Hematopoietic multipotent progenitor cell treated with erythropoietin and hydrocortisone succinate and interleukin-3 and kit ligand, for 15 days (in vitro differentiated cells): ENCODE measurements around the gene CELF4.

Source experiments
- DNase-seq: peaks from one replicate; pipeline ENCODE4 v3.0.0-alpha.2; 2015; ENCODE audit warnings: low spot score

Gene CELF4

DNA sequence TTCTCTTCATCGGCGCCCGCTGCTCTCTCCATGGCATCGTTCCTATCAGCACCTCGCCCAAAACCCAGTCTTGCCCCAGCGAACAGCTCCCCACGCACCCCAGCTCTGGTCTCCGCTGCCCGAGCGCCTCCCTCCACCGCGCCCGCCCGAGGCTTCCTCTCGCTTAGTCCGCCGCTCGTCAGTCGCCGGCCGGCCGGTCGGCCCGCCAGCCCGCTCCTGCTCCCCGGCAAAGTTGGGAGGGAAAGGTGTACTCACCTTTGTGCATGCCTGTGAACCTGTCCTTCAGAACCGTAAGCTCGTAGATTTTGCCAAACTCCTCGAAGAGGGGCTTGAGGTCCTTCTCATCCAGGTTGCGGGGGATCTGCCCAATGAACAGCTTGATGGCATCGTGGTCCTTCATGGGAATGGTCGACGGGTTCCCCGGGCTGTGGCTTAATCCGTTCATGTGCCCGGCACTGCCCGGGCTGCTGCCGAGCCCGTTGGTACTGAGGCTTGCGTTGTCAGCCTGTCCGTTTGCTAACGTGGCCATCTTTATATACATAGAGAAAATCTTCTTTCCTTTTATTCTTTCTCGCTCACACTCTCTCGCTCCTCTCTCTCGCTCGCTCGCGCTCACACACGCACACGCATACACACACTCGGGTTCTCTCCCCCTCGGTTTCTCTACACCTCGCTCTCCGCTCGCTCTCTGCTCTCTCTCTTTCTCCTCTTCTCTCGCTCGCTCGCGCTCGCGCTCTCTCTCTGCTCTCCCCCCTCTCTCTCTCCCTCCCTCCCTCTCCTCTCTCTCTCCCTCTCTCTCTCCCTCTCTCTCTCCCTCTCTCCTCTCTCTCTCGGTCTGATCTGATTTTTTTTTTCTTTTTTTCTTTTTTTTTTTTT lies at the start of gene CELF4:
Gene CELF4 (minus strand): TSS at position 698 of the 876 bp plus-strand sequence.
- DNase-seq: no peak

DNA sequence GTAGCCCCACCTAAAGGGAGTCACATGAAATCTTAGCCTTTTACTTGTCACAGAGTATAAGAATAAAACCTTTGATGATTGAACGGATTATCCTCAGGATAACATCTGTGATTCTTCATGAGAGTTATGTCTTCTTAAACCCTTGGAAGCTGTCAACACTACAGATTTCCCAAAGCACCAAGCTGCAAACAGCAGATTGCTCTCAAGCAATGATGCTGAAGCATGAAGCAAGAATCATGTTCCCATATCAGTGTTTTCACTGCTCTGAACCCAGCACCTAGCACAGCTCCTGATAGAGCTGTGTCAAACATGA lies 47.6 kb upstream of the CELF4 start:
- DNase-seq: no peak

DNA sequence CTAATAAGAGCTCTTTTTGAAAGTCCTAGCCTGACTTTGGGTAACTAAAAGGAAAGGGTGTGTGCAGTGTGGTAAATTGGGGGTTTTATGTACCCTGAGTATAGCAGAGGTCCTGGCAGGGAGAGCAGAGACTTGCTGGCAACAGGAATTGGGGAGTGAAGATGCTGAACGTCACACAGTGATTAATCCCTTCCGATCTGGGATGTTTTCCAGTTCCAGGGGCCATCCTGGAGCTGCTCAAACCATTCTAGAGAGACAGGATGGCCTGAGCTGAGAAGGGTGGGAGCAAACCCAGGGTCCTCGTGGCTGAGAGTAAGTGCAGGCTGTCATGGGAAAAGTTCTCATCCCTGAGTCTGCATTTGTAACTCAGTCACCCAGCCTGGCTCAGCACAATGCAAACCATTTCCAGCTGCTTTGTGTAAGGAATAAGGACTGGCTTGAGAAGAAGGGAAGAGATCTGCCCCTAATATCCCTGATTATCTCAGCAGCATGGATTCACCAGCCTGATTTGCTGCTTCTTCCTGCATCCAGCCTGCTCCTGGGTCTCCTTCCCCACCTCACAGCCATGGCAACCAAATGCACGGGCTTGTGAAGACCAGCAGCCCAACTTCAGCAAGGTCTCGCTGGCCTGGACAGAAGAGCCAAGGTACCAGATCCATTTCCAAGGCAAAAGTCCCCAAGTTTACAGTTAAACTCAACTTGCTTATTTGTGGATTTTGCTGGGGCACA lies 47.1 kb upstream of the CELF4 start:
- DNase-seq: no peak

DNA sequence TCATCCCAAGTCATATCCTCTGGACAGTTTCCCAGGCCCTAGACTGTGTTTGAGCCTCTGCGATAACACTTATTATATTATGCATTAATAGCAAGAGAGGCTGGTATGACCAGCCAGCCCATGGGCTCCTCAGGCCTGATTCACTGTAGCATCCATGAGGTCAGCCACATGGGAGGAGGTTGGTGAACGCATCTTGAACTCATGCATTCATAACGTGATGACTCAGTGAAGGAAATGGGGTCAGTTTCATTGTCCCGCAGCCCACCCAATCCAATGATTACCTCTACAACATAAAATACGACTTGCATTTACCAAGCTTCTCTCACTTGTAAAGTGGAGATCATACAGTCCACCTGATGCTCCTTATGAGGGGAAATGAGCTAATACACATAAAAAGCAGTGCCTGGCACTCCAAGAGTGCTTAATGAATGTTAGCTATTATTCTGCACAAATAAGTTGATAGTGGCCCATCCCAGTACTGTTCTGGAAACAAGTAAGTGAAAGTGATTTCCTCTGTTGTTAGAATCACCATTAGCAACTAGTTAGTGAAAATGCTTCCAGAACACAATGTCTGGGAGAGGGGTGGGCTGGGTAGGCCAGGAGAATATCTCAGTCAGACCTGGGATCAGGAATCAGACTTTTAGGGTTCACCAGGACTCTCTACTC lies 46.1 kb upstream of the CELF4 start:
- DNase-seq: no peak

DNA sequence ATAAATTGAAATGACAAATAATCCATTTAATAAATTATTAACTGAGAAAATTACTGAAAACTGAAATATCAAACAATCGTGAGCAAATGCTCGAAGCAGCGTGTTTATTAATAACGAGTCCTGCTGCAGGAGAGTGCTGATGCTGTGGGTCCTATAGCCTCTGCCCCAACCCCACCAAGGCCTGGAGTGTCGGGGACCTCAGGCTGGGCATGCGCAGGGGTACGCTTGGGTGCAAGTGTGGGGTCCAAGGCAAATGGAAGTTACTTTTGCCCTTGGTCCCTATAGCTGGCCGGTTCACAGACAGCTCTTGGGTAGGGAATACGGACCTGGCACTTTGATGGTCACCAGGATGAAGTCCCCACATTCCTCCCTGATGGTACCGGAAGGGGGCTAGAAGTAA lies 43.3 kb upstream of the CELF4 start:
- no peak for DNase-seq

DNA sequence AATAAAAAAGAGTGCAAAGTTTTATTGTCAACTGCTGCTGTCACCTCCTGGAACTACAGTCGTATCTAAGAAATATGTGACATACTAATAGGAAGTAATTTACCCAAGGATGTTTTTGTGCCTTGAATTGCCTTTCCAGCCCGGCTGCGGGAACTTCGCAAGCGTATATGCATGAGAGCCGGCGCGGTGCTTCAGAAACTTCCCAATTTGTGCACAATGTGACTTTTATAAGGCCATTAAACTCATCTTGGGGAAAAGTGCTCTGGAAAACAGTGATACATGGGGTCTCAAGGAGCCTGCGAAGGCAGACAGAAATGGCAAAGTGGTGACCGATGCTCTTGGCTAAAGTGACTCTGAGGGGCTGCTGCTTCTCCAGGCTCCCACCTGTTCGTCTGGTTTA lies 41.7 kb upstream of the CELF4 start:
- DNase-seq: no peak

DNA sequence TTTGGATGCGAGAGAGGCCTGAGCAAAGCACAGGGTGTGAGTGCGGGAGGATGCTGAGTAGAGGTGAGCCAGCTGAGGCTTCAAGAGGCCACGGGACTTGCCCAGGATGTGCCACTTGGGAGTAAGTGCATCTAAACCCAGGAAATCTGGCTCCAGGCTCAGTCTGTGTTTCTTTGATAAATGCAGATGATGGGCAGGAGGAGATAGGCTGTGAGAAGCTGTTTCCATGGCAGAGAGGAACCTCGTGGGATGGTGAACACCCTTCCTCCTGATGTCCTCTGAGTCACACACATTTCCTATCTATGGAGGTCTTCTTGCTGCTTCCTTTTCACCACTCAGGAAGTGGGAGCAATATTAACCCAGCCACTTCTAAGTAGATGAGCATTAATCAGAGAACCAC lies 38.4 kb upstream of the CELF4 start:
- no peak for DNase-seq

DNA sequence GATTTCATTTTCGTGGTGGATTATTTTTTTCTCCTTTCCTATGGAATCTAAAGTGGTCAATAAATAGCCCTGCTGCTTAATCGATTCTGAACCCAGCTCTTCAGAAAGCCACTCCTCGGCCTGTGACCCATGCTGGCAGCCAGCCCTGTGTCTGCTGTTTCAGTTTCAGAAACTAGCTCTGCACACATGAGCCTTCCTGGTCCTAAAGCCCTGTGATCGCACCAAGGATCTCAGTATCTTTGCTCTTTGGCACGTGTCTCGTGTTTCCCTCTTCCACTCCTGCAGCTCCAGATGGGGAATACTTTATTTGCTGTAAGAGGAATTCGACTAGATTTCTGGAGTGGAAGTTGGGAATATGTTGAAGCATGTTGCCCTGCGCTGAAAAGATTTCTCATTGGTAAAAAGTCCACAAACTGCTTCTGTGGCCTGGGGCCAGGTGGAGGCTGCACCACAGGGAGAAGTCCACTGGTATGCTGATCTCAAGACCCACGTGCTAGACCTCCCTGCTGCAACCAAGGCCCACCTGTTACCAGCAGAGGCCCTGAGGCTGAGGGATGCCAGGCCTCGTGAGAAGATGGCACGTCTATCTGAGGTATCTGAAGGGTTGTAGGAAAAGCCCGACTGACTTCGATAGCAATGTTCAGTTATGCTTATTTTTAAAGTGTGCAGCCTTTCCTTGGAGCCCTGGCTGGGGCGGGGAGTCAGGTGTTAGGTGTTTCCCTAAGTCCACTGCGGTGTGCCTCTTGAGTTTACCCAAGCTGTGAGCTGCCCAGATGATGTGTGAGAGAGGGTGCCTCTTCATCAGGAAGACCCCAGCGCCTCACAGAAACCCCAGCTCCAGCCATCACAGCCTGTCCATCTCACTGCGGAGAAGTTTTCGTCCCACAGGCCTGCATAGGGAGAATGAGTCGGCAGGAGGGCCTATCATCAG lies 33.6 kb upstream of the CELF4 start:
- DNase-seq: no peak

DNA sequence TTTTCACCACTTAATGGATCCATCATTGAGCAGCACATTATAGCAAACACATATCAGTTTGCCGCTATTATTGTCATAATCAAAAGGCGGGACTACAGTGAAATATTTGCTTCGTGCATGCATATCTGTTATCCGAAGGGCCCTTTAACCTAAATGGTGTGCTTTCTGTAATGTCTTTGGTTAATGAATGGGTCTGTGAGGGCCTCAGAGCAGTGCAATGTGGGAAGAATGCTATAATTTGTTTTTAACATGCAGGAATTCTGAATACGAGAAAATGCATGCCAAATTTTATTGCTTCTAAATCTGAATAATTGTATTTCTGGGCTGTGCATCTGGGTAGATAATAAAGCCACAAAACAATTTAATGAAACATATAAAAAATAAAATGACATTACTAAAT lies 32.8 kb upstream of the CELF4 start:
- DNase-seq: no peak

DNA sequence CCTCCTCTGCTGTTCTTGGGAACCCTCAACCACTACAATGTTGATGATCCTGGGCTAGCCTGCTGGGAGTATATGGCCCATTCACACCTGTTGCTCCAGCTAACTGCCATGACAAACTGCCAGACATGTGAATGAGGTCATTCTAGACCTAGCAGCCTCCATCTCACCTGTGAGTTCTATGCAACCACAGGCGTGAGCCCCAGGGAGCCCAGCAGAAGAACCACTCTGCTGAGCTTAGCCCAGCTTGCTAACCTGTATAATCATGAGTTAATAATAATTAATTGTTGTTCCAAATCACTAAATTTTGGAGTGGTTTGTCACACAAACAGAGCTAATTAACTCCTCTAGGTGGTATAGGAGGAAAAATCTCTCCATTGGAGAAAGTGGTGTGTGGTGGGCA lies 24.7 kb upstream of the CELF4 start:
- DNase-seq: no peak

DNA sequence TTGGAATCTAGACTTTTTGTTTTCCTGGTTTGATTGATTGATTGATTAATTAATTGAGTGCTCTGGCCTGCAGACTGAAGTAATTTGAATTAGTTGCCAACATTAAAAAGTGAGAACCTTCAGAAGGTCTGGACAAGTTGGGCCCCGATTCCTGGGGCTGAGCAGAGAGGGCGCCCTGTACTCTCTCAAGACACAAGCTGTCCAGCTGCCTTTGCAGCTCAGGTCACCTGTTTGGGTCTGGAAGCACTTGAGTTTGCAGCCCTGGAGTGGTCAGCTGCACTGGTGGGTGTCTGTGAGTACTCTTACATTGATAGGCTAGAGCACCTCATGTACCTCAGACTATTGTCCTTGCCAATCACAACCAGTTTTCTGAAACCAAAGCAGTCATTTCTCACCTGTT lies 22.7 kb upstream of the CELF4 start:
- no peak for DNase-seq

DNA sequence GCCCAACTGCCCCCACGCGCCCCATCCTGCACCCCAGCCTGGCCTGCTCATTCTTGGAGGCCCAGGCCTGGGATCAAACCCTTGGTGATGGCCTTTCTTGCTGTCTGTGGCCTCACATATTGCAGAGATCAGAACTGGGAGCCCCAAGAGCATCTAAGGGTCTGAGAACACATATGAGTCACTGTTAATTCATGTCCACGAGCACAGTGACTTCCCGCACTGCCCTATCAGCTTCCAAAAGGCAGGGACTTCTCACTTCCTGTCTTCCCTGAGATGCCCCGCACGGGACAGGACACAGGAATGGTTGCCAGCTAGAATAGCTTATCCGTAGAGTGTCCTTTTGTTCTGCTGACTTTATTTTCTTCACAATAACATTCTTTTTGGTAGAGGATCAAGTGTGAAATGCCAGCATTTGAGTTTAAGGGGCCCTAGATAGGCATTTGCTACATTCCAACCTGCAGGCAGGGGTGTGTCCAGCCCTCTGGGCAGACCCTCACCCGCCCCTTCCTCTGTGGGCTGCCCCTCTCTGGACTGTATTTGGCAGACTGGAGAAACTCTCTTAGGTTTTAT lies 21.1 kb upstream of the CELF4 start:
- DNase-seq: no peak

DNA sequence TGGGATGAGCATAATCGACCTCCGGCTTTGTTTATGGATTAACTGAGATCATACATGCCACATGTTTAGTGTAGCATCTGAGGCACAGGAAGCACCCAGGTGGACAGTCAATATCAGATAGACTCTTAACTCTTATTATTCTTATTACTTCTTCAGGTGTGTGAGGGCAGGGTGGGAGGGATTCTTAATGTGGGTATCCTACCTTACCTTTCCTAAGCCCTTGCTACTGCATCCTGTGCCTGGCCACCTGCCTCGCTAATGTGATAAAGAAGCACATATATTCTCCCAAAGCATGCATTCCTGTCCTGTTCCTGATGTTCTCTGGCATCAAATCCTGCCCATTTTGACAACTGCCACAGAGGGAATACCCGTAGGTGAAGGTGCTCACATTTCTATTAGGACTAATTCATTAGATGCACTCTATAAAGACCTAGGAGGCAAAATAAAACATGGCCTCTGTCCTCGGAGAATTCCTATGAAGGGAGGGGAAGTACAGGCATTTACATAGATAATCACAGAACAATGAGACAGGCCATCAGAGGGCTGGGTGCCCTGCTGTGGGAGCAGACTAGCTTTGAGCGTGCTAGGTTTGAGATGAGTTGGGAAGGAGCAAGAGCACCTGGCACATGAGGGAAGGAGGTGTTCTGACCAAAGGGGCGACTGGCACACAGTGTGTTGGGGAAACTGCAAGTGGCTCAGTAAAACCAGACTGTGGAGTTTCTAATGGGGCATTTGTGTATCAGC lies 19.5 kb upstream of the CELF4 start:
- no peak for DNase-seq

DNA sequence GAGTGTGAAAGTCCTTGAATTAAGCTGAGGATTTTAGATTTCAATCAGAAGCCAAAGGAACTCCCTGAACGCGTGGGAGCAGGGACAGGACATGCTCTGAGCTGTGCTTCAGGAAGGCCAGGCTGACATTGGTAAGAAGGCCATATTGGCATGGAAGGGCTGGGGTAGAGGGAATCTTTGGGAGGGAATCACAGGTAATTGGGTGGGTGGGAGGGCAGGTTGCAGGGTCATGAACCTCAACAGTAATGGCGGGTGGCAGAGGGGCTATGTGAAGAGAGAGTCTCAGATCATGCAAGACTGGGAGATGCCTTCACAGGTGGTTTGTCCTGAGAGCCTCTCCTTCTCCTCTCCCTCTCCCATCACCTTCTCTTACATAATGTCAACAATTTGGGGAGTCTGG lies 18.6 kb upstream of the CELF4 start:
- DNase-seq: no peak

DNA sequence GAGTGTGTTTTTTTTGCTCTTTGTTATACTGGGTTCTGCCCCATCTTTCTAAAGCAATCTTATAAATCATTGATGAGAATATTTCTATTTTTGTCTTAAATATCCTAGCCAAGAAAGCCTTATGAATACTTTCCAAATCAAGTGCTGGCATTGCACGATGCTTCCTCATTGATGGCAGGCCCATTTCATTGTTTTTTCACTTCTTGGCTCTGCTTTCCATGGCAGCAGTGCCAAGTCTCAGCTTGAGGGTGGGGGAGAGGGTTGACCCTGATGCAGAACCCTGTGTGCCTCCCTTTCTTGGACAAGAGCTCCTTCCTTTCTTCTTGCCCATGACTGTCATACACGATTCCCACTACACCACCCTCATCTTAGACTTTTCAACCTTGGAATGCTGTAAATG lies 16.7 kb upstream of the CELF4 start:
- DNase-seq: no peak

DNA sequence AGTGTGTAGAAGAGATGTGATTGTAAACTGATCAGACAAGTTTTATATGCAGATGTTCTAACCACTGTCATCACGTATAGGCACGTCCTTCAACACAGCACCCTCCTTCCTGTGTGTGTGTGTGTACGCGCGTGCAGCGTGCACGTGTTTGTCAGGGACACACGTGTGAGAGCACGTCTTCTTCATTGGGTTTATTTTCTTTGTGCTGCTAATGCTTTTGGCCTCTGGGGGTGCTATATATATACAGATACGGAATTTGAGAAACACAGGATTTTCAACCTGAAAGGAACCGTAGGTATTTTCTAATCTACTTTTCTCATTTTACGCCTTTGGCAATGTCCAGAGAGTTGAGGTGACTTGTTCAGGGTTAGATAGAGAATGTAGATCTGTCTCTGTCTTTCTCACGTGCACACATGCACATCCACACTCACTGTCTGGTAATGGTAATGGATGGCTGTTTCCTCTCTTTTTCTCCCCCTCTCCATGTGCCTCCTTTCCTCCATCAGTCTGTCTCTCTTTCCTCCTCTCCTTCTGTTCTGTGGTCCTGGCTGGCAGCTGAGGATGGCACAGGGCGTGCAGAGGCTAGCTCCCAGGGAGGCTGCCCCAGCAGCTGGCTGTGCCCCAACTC lies 13.4 kb upstream of the CELF4 start:
- DNase-seq: no peak

DNA sequence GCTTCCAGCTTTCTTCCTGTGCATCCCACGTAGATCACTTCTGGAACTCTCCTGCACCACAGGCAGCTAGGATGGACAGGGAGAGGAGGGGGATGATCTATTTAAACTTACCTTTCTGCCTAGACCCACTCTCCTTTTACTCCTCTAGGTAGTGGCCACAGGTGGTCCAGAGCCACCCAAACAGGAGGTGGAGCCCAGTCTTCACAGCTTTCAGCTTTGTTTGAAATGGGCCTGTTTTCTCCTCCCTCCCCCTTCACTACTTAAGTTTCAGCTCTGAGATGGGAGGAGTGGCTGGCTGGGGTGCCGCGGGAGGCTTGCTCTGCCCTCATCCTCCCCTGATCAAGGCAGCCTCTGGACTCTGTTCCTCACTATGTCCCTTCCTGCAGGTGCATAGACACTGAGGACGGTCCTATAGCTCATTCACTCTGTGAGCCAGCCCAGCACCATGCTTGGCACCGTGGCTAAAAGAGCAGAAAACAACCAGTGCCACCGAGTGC lies 12.6 kb upstream of the CELF4 start:
- no peak for DNase-seq

DNA sequence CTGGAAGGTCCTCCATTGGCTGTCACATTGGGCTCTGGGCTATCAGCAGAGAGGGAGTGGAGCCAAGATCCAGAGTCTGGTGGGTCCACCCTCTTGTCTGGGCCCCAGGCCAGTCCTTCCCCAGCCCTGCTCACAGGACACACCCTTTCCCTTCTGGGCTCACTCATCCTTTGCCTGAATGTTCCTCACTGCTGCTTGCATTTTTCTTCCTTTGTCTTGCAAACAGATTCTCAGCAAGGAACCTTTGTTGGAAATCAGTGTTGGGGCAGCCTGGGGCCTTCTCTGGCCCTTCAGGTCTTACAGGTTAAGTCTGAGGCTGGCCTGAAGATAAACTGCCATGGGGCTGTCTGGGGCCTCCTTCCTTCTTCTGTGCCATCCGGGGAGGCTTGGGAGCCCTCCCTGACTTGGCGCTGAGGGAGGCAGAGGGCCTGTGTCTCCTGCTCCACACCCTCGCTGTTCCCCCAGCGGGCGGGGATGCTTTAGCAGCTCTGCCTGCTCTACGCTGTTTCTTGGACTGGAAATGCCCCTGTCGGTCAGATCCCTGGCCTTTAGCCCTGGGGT lies 11.5 kb upstream of the CELF4 start:
- no peak for DNase-seq

DNA sequence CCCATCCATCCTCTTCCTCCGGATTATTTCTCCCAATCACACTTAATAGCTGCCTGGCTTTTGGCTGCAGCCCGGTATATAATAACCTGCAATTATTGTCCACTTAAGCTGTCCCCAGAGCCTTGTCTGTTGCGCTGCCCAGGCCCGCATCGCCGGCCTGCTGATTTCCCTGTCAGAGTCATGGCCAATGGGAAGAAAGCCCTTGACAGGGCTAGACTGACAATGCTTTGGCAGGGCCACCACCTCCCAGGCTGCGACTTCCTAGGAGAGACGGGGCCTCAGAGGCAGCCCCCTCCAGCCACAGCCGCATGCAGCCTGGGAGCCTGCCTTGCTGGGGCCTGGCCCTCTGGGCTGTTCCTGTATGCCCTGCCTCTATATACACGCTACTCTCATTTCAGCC lies 10.0 kb upstream of the CELF4 start:
- DNase-seq: no peak

DNA sequence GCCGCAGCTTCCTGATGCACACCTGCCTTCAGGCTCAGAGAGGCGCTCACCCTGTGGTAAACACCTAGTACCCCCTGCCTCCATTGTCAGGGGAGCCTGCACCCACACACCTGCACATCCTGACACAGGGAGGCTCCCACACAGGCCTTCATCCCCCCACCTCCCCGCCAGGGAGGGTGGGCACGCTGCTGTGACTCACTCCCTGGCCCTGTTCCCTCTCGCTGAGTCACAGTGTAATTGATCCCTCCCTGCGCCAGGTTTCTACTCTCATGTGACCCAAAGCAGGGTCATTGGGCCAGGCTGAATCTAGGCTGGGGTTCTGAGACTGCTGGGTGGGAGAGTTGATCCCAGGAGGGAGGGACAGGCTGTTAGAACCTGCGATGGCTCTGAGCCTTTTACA lies 8.5 kb upstream of the CELF4 start:
- no peak for DNase-seq
